Spleen (tissue), 7 donors: ENCODE results near the gene CD4.

ENCODE experiments used
- CTCF ChIP-seq, 11 experiments: fragments of 200-600 bp in 7 of 11; fragments of 450-650 bp in 4 of 11; sonication (generic) in 4 of 11; IDR thresholded peaks in 8 of 11; conservative IDR thresholded peaks in 3 of 11; 1 replicate in 7 of 11; 2 replicates in 4 of 11; pipeline versions ENCODE4 v1.4.0 to v1.8.0; 2016 to 2021; ENCODE audit warnings: antibody characterized with exemption in 11 of 11, inconsistent platforms in 4 of 11, mild to moderate bottlenecking in 1 of 11
- POLR2A ChIP-seq, 3 donors: fragments of 450-650 bp; IDR thresholded peaks; one replicate each; pipeline ENCODE4 v1.5.1; 2017; ENCODE audit warnings: antibody characterized with exemption in 3 of 3, mild to moderate bottlenecking in 1 of 3
- donor health status: DM: no; HTN: no; CAD: no; lungs with moderate emphysema.
- donor health status: DM: no; HTN: no; CAD: no.
- donor health status: DM: no; HTN: no; CAD: no.

GRCh38 chr12:6854036-6854435, 64.7 kb downstream of the CD4 start:
- TF ChIP-seq POLR2A (IDR thresholded peaks at IDR 0.05), result no peak
- no peak for TF ChIP-seq CTCF (IDR thresholded peaks at IDR 0.05 in 8 of 11, conservative IDR thresholded peaks at IDR 0.05 in 3 of 11)
